ENCODE data around the gene IGSF3.

GRCh38 chr1:116666187-116667077 is 1.1 kb downstream of the IGSF3 start:
- TF ChIP-seq CTCF (IDR thresholded peaks at IDR 0.05) (no peak), EP300 (IDR thresholded peaks at IDR 0.05) (no peak), POLR2A (IDR thresholded peaks at IDR 0.05) (no peak), POLR2AphosphoS5 (IDR thresholded peaks at IDR 0.05) (no peak)

Data from sigmoid colon (tissue), 4 donors.